Lung (tissue), 12 donors: ENCODE data around the gene PHEX. TPM values are rescaled to one million over a fixed set of nuclear protein-coding genes. Genes with fewer than 3 reads are reported as not detected.

Experiments
- ATAC-seq: fragments of 200-7000 bp; cut with Tn5 transposase; one replicate; pipeline ENCODE4 v1.9.1; 2020; ENCODE audit warnings: moderate number of reproducible peaks; ENCODE audit not compliant: insufficient read depth, low FRiP score
- DNase-seq, 3 donors: peaks; one replicate each; pipeline ENCODE4 v3.0.0-alpha.2; 2013 to 2017
- H3K27ac ChIP-seq, 2 donors: one replicate each; pipeline ENCODE4 v1.5.1; 2013; ENCODE audit warnings: mild to moderate bottlenecking in 2 of 2, moderate library complexity in 2 of 2, control low read depth in 1 of 2, inconsistent platforms in 1 of 2, low read depth in 1 of 2, low read length in 1 of 2
- H3K27me3 ChIP-seq, 3 donors: one replicate each; pipeline ENCODE4 v1.5.1; 2013; ENCODE audit warnings: low read length in 2 of 3; ENCODE audit not compliant: control insufficient read depth in 3 of 3, insufficient read depth in 3 of 3
- H3K36me3 ChIP-seq, 4 donors: one replicate each; pipeline ENCODE4 v1.5.1; 2013; ENCODE audit warnings: low read length in 4 of 4, mild to moderate bottlenecking in 1 of 4, moderate library complexity in 1 of 4; ENCODE audit not compliant: control insufficient read depth in 4 of 4, insufficient read depth in 4 of 4
- H3K4me1 ChIP-seq, 5 donors: one replicate each; pipeline ENCODE4 v1.5.1; 2013; ENCODE audit warnings: low read length in 5 of 5, mild to moderate bottlenecking in 2 of 5, moderate library complexity in 1 of 5; ENCODE audit not compliant: control insufficient read depth in 5 of 5, insufficient read depth in 5 of 5
- H3K4me3 ChIP-seq: one replicate; pipeline ENCODE4 v1.5.1; 2013; ENCODE audit warnings: mild to moderate bottlenecking, control low read depth, moderate library complexity
- H3K9ac ChIP-seq, 2 donors: one replicate each; pipeline ENCODE4 v1.5.1; 2013; ENCODE audit warnings: low read length in 2 of 2, control low read depth in 1 of 2; ENCODE audit not compliant: insufficient read depth in 1 of 2
- H3K9me3 ChIP-seq, 4 donors: one replicate each; pipeline ENCODE4 v1.5.1; 2013; ENCODE audit warnings: low read length in 3 of 4, mild to moderate bottlenecking in 1 of 4, moderate library complexity in 1 of 4; ENCODE audit not compliant: control insufficient read depth in 4 of 4, insufficient read depth in 3 of 4
- CTCF ChIP-seq: IDR thresholded peaks from 2 replicates; pipeline ENCODE4 v1.5.1; 2012; ENCODE audit warnings: mild to moderate bottlenecking; ENCODE audit errors: control extremely low read depth, extremely low read depth
- WGBS, 2 donors: extraction: QIAGEN DNeasy Blood & Tissue Kit; methylation state at CpG; one replicate each; pipeline ENCODE4 v1.1.7; 2013; 5-methylcytosine and 5-hydroxymethylcytosine counted together
- polyA plus RNA-seq, 2 donors: library from polyadenylated mRNA; stranded (reverse); fragments of 200-250 nt; gene quantifications; one replicate each; pipeline ENCODE4 v1.2.1, GENCODE V29; 2013
- total RNA-seq, 2 donors: library from RNA; depleted of rRNA in 1 of 2; stranded (reverse); fragments of >200 nt in 1 of 2; gene quantifications; one replicate each; pipeline ENCODE4 v1.2.1, GENCODE V29; 2014 to 2021
- donor health status: control.
- donor health status: control.
- donor health status: Bipolar disorder and iron deficiency.
- donor health status: healthy.
- donor health status: DM: yes; HTN: yes; CAD: no.

The PHEX gene
- total and polyA plus RNA-seq, 4 donors = 0.59 to 15.4 (median 3.8) TPM

DNA sequence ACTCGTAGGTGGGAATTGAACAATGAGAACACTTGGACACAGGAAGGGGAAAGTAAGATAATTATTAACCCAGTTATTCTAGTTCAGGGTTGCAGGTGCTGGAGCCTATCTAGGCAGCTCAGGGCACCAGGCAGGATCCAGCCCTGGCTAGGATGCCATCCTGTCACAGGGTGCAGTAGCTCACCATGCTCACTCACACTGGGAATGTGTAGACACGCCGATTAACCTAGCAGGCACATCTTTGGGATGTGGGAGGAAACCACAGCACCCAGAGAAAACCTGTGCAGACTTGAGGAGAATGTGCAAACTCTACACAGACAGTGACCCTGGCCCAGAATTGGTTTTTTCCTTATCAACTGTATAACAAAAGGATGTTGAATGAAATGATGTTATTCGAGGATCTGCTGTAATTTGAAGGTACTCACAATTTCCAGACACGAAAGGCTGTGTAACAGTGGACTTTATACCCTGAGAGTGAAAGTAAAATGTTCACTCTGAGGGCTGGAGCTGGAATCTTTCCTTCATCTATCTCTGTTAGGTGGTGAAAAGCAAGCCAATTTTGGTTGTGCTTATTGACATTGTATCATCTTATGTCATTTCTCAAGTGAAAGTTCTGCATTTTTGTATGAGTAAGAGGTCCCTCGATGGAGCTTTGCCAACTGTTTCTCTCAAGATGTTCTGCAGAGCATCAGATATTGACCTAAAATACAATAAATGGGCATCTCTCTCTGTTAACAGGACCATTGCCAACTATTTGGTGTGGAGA lies 78.8 kb downstream of the PHEX start:
- DNase-seq (no peak), ATAC-seq (no peak)
- Histone ChIP-seq H3K36me3 (no peaks in the 10 kb centered on the region), H3K9me3 (no peaks in the 10 kb centered on the region), H3K4me1 (no peaks in the 10 kb centered on the region), H3K4me3 (no peak overlapping the region), H3K27ac (no peak overlapping the region), H3K9ac (no peak overlapping the region), H3K27me3 (peaks cover 0 to 3% (median 3%) of the 10 kb centered on the region in 3 donors)
- TF ChIP-seq CTCF = no peak
- WGBS, 2 donors = 64 to 85% methylated on average over 6 of the region's 6 CpGs

DNA sequence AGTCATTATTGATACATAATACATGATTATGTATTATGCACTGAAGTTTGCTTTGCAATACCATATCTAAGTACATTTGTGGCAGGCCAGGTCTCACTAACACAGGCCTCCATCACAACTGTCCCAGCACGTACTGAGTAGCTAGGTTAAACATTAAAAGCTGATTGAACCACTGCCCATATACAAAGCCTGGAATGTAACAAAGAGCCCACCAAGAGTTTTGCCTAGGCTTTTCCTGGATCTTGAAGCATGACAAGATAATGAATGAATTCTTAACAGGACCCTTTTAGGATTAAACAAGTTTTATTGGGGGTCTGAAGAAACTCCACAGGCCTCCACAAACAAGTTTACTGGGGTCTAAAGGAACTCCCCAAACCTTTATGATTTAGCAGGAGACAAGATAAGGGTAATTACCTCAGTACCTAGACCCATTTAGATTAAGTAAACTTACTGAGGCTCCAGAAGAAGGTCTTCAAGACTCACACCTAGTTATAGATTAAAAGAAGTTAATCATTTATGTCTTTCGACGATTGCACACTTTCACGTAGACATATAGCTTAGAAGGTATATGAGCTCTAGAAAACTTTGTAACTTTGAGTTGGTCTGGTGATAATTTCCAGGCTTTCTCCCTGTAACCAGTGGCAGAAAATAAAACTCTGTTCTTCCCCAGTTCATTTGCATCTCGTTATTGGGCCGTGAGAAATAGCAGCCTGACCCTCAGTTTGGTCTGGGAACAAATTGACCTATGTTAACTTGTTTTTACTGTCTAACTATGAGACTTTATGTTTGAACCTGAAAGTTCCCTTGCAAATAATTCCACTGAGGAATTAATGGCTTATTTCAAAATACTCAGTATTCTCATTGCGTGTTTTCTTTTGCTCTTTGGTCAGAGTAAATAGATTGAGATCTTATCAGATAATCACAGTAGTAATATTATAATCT lies 84.8 kb downstream of the PHEX start:
- no peak for ATAC-seq
- Histone ChIP-seq H3K36me3 (no peaks in the 10 kb centered on the region), H3K4me3 (no peak overlapping the region), H3K9ac (no peak overlapping the region), H3K27me3 (peaks cover 0 to 8% (median 4%) of the 10 kb centered on the region in 3 donors), H3K4me1 (no peaks in the 10 kb centered on the region), H3K27ac (no peak overlapping the region), H3K9me3 (no peaks in the 10 kb centered on the region)
- no peak for DNase-seq
- TF ChIP-seq CTCF = no peak
- WGBS, 2 donors = 77 to 84% methylated on average over 7 of the region's 7 CpGs

DNA sequence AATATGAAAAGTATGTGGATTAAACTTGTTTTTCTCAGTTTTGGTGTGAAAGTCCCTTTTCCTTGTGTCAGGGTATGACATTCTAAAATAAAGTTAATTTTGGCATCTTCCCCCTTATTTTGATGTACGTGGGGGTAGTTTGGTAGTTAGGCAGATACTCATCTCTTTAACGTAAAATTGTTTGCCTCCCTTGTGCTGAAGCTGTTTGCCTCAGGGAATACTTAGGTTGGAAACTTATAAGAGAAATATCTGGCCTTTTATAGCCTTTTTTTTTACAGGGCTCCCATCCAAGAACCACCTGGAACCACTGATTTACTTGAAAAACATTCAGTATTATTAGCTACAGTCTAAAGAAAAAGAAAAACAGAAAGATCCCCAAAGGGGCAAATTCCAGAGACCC lies 85.5 kb downstream of the PHEX start:
- Histone ChIP-seq H3K4me3 (no peak overlapping the region), H3K9ac (no peak overlapping the region), H3K27me3 (peaks cover 0 to 8% (median 4%) of the 10 kb centered on the region in 3 donors), H3K9me3 (no peaks in the 10 kb centered on the region), H3K27ac (no peak overlapping the region), H3K36me3 (no peaks in the 10 kb centered on the region), H3K4me1 (no peaks in the 10 kb centered on the region)
- ATAC-seq = no peak
- 50 to 80% methylated on average over 2 of the region's 2 CpGs for WGBS, 2 donors
- no peak for DNase-seq
- TF ChIP-seq CTCF = no peak
